H9 (cell line): ENCODE data around the gene KCNJ1. TPM values are rescaled to one million over a fixed set of nuclear protein-coding genes. Genes with fewer than 3 reads are reported as not detected.

Experiments
- DNase-seq: peaks from one replicate; pipeline ENCODE4 v3.0.0-alpha.2; 2017
- H2AFZ ChIP-seq: one replicate; pipeline ENCODE4 v1.6.1; 2013; ENCODE audit warnings: mild to moderate bottlenecking, low read length, control low read depth, moderate library complexity
- H2AK5ac ChIP-seq: 2 replicates; pipeline ENCODE4 v1.6.1; 2013; ENCODE audit warnings: low read length, control low read depth, mixed read lengths; ENCODE audit not compliant: insufficient read length
- H2BK120ac ChIP-seq: one replicate; pipeline ENCODE4 v1.6.1; 2013; ENCODE audit warnings: low read depth, mild to moderate bottlenecking, low read length, control low read depth, inconsistent platforms; ENCODE audit not compliant: poor library complexity, severe bottlenecking
- H2BK12ac ChIP-seq: 2 replicates; pipeline ENCODE4 v1.6.1; 2013; ENCODE audit warnings: low read length, control low read depth, mixed read lengths, low read depth; ENCODE audit not compliant: insufficient read length
- H2BK15ac ChIP-seq: 2 replicates; pipeline ENCODE4 v1.6.1; 2013; ENCODE audit warnings: low read depth, low read length, control low read depth
- H2BK20ac ChIP-seq: one replicate; pipeline ENCODE4 v1.6.1; 2013; ENCODE audit warnings: low read depth, mild to moderate bottlenecking, low read length, control low read depth, inconsistent platforms; ENCODE audit not compliant: poor library complexity, severe bottlenecking
- H2BK5ac ChIP-seq: 2 replicates; pipeline ENCODE4 v1.6.1; 2013; ENCODE audit warnings: low read length, control low read depth, mixed read lengths; ENCODE audit not compliant: insufficient read length
- H3K14ac ChIP-seq: 2 replicates; pipeline ENCODE4 v1.6.1; 2013; ENCODE audit warnings: low read length, control low read depth; ENCODE audit not compliant: insufficient read depth
- H3K18ac ChIP-seq: 2 replicates; pipeline ENCODE4 v1.6.1; 2013; ENCODE audit warnings: low read depth, mild to moderate bottlenecking, mixed read lengths, low read length, control low read depth; ENCODE audit not compliant: insufficient read length
- H3K23ac ChIP-seq: 2 replicates; pipeline ENCODE4 v1.6.1; 2013; ENCODE audit warnings: low read length, control low read depth, mixed read lengths, low read depth; ENCODE audit not compliant: insufficient read length
- H3K23me2 ChIP-seq: 2 replicates; pipeline ENCODE4 v1.6.1; 2013; ENCODE audit warnings: low read depth, mild to moderate bottlenecking, mixed read lengths, low read length, control low read depth; ENCODE audit not compliant: insufficient read length, poor library complexity, severe bottlenecking
- H3K27ac ChIP-seq: 2 replicates; pipeline ENCODE4 v1.5.1; 2013; ENCODE audit warnings: low read length, control low read depth, mixed read lengths, low read depth; ENCODE audit not compliant: insufficient read length
- H3K27me3 ChIP-seq: 2 replicates; pipeline ENCODE4 v1.6.1; 2013; ENCODE audit warnings: low read length, control low read depth, inconsistent platforms; ENCODE audit not compliant: insufficient read depth
- H3K4ac ChIP-seq: 2 replicates; pipeline ENCODE4 v1.6.1; 2013; ENCODE audit warnings: low read depth, mild to moderate bottlenecking, control low read depth, inconsistent platforms, low read length, moderate library complexity
- H3K4me1 ChIP-seq: 2 replicates; pipeline ENCODE4 v1.6.1; 2013; ENCODE audit warnings: low read length, control low read depth, inconsistent platforms; ENCODE audit not compliant: insufficient read depth
- H3K4me2 ChIP-seq: 2 replicates; pipeline ENCODE4 v1.6.1; 2013; ENCODE audit warnings: low read length, control low read depth, mixed read lengths; ENCODE audit not compliant: insufficient read length, insufficient read depth
- H3K56ac ChIP-seq: 2 replicates; pipeline ENCODE4 v1.6.1; 2013; ENCODE audit warnings: low read depth, mild to moderate bottlenecking, mixed read lengths, low read length, control low read depth; ENCODE audit not compliant: insufficient read length
- H3K79me1 ChIP-seq: 2 replicates; pipeline ENCODE4 v1.6.1; 2013; ENCODE audit warnings: low read depth, mild to moderate bottlenecking, moderate library complexity, low read length, control low read depth, inconsistent platforms; ENCODE audit not compliant: insufficient read depth, poor library complexity, severe bottlenecking
- H3K79me2 ChIP-seq: 2 replicates; pipeline ENCODE4 v1.6.1; 2013; ENCODE audit warnings: low read length, control low read depth, inconsistent platforms; ENCODE audit not compliant: insufficient read depth
- H3K9ac ChIP-seq: 2 replicates; pipeline ENCODE4 v1.6.1; 2013; ENCODE audit warnings: low read length, control low read depth, mixed read lengths; ENCODE audit not compliant: insufficient read length; ENCODE audit errors: extremely low read depth
- H3K9me3 ChIP-seq: one replicate; pipeline ENCODE4 v1.6.1; 2013; ENCODE audit warnings: low read depth, low read length, inconsistent platforms; ENCODE audit not compliant: control insufficient read depth
- H3T11ph ChIP-seq: one replicate; pipeline ENCODE4 v1.6.1; 2013; ENCODE audit warnings: mild to moderate bottlenecking, low read length, control low read depth, inconsistent platforms
- H4K20me1 ChIP-seq: one replicate; pipeline ENCODE4 v1.6.1; 2013; ENCODE audit not compliant: control insufficient read depth, insufficient read length, insufficient read depth
- H4K5ac ChIP-seq: 2 replicates; pipeline ENCODE4 v1.6.1; 2013; ENCODE audit warnings: low read depth, mild to moderate bottlenecking, mixed read lengths, low read length, control low read depth; ENCODE audit not compliant: insufficient read length
- H4K8ac ChIP-seq: replicated peaks from 2 replicates; pipeline ENCODE4 v1.6.1; 2013; ENCODE audit warnings: low read length, control low read depth, mixed read lengths, low read depth; ENCODE audit not compliant: insufficient read length
- H4K91ac ChIP-seq: 2 replicates; pipeline ENCODE4 v1.6.1; 2013; ENCODE audit warnings: low read depth, mild to moderate bottlenecking, moderate library complexity, mixed read lengths, low read length, control low read depth; ENCODE audit not compliant: insufficient read length
- H3K27ac Mint-ChIP-seq, 3 experiments: 2 replicates in 2 of 3; 3 replicates in 1 of 3; pipeline ENCODE4 v1.8.0; 2020 to 2021; ENCODE audit warnings: mixed read lengths in 3 of 3, mild to moderate bottlenecking in 1 of 3, moderate library complexity in 1 of 3
- H3K27me3 Mint-ChIP-seq: 2 replicates; pipeline ENCODE4 v1.8.0; 2021; ENCODE audit warnings: low read depth, mild to moderate bottlenecking, moderate library complexity, mixed read lengths
- H3K36me3 Mint-ChIP-seq, 3 experiments: 2 replicates in 2 of 3; 3 replicates in 1 of 3; pipeline ENCODE4 v1.8.0; 2020 to 2021; ENCODE audit warnings: low read depth in 3 of 3, mixed read lengths in 3 of 3; ENCODE audit not compliant: insufficient read depth in 1 of 3
- H3K4me1 Mint-ChIP-seq, 2 experiments: 2 replicates each; pipeline ENCODE4 v1.8.0; 2020; ENCODE audit warnings: mixed read lengths in 2 of 2
- H3K4me3 Mint-ChIP-seq, 2 experiments: 2 replicates in 1 of 2; 3 replicates in 1 of 2; pipeline ENCODE4 v1.8.0; 2020 to 2021; ENCODE audit warnings: mild to moderate bottlenecking in 2 of 2, mixed read lengths in 2 of 2, moderate library complexity in 1 of 2
- H3K9me3 Mint-ChIP-seq, 2 experiments: 2 replicates in 1 of 2; 3 replicates in 1 of 2; pipeline ENCODE4 v1.8.0; 2020; ENCODE audit warnings: mild to moderate bottlenecking in 2 of 2, mixed read lengths in 2 of 2, moderate library complexity in 1 of 2
- WGBS: extraction: QIAGEN DNeasy Blood & Tissue Kit; methylation state at CpG from one replicate; pipeline ENCODE4 v1.1.7; 2013; ENCODE audit warnings: missing lambda C conversion rate, low lambda C conversion rate, mixed read lengths; ENCODE audit not compliant: insufficient read length; ENCODE audit errors: extremely low coverage; 5-methylcytosine and 5-hydroxymethylcytosine counted together
- total RNA-seq: library from RNA; stranded (reverse); gene quantifications from 2 replicates; pipeline ENCODE4 v1.2.1, GENCODE V29; 2021
- TF ChIP-seq, protein P1 (sequence below): fragments of 200-600 bp; sonication (generic); conservative IDR thresholded peaks from 3 replicates; pipeline ENCODE4 v1.8.0; 2021; ENCODE audit warnings: antibody characterized with exemption, mild to moderate bottlenecking

KCNJ1 gene
- total RNA-seq, 1 experiment from 2014 or later = not detected

DNA sequence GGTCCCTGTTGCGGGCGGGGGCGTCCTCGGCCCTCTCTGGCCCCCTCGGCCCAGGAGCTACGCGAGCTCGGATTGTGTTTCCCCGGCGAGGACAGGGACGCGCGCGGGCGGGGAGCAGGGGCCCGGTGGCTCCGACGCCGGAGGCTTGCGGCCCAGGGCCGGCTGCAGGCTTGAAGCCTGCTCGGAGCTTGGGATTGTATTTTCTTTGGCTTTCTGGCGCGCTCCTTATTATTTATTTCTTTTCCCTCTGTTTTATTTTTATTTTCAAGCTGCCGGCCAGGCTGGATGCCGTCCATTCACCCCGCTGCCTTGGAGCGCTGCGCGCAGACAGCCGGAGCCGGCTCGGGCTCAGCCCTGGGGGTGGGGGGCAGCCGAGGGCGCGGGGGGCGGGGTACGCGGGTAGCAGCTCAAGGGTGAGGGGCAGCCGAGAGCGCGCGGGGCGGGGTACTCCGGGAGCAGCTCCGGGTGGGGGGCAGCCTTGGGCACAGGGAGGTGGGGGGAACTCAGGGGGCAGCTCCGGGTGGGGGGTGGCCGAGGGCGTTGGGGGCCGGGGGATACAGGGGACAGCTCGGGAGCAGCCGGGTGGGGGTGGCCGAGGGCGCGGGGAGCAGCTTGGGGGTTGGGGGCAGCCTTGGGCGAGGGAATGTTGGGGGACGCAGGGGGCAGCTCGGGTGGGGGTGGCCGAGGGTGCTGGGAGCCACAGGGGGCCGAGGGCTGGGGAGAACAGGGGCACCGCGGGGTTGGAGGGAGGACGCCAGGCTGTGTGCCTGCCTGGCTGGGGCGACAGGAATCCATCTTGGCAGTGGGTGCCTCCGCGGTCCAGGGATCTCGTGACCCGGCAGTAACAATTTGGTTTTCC, 42.7 kb downstream of the KCNJ1 start:
- Mint-ChIP-seq H3K4me1 (peaks cover 15 to 37% of the 10 kb centered on the region in 2 experiments), H3K4me3 (no peak overlapping the region; a peak in 1 of 5 replicates), H3K9me3 (no peaks in the 10 kb centered on the region), H3K27ac (no peak overlapping the region), H3K36me3 (peaks cover 0 to 1% (median 0%) of the 10 kb centered on the region in 3 experiments; a peak in 1 of 7 replicates), H3K27me3 (no peaks in the 10 kb centered on the region)
- Histone ChIP-seq H4K91ac (no peak overlapping the region), H3K56ac (no peak overlapping the region), H3K23ac (no peak overlapping the region), H2BK15ac (no peak overlapping the region), H2AFZ (no peak overlapping the region), H2BK120ac (no peak overlapping the region), H3K27me3 (no peaks in the 10 kb centered on the region), H3T11ph (no peak overlapping the region), H3K27ac (no peak overlapping the region), H3K14ac (no peak overlapping the region), H3K79me2 (no peaks in the 10 kb centered on the region), H4K5ac (no peak overlapping the region), H3K23me2 (peaks cover 4% of the 10 kb centered on the region), H2BK20ac (no peak overlapping the region), H3K4ac (no peak overlapping the region), H3K4me1 (0 out of 2 replicates have a peak, but pooled peaks cover 4% of the 10 kb centered on the region), H4K8ac (no peak overlapping the region), H2BK12ac (no peak overlapping the region), H3K4me2 (peak overlapping the region; percentile 25), H3K9ac (no peak overlapping the region), H2AK5ac (no peak overlapping the region), H4K20me1 (no peaks in the 10 kb centered on the region), H3K9me3 (no peaks in the 10 kb centered on the region), H2BK5ac (no peak overlapping the region), H3K18ac (no peak overlapping the region), H3K79me1 (no peaks in the 10 kb centered on the region)
- WGBS = no CpG with 5 or more reads among the region's 68 CpGs
- DNase-seq = no peak
- TF ChIP-seq, protein P1, sequence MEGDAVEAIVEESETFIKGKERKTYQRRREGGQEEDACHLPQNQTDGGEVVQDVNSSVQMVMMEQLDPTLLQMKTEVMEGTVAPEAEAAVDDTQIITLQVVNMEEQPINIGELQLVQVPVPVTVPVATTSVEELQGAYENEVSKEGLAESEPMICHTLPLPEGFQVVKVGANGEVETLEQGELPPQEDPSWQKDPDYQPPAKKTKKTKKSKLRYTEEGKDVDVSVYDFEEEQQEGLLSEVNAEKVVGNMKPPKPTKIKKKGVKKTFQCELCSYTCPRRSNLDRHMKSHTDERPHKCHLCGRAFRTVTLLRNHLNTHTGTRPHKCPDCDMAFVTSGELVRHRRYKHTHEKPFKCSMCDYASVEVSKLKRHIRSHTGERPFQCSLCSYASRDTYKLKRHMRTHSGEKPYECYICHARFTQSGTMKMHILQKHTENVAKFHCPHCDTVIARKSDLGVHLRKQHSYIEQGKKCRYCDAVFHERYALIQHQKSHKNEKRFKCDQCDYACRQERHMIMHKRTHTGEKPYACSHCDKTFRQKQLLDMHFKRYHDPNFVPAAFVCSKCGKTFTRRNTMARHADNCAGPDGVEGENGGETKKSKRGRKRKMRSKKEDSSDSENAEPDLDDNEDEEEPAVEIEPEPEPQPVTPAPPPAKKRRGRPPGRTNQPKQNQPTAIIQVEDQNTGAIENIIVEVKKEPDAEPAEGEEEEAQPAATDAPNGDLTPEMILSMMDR = no peak
